HG03469 (cell line): Measurements from ENCODE around the gene CMPK2.
A peak's percentile ranks its signal among the peaks of the same experiment; 100 is the strongest.
"Not testable (repeated sequence)": the region's sequence is repeated elsewhere in the genome, so short reads cannot be mapped to it uniquely, and the experiment has no call there.

Experiments used
- ATAC-seq: cut with Tn5 transposase; IDR thresholded peaks from one replicate; pipeline ENCODE4 v1.9.1; 2021; ENCODE audit warnings: mild to moderate bottlenecking, moderate library complexity, moderate number of reproducible peaks; ENCODE audit not compliant: unreplicated experiment

Gene CMPK2, protein sequence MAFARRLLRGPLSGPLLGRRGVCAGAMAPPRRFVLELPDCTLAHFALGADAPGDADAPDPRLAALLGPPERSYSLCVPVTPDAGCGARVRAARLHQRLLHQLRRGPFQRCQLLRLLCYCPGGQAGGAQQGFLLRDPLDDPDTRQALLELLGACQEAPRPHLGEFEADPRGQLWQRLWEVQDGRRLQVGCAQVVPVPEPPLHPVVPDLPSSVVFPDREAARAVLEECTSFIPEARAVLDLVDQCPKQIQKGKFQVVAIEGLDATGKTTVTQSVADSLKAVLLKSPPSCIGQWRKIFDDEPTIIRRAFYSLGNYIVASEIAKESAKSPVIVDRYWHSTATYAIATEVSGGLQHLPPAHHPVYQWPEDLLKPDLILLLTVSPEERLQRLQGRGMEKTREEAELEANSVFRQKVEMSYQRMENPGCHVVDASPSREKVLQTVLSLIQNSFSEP

DNA sequence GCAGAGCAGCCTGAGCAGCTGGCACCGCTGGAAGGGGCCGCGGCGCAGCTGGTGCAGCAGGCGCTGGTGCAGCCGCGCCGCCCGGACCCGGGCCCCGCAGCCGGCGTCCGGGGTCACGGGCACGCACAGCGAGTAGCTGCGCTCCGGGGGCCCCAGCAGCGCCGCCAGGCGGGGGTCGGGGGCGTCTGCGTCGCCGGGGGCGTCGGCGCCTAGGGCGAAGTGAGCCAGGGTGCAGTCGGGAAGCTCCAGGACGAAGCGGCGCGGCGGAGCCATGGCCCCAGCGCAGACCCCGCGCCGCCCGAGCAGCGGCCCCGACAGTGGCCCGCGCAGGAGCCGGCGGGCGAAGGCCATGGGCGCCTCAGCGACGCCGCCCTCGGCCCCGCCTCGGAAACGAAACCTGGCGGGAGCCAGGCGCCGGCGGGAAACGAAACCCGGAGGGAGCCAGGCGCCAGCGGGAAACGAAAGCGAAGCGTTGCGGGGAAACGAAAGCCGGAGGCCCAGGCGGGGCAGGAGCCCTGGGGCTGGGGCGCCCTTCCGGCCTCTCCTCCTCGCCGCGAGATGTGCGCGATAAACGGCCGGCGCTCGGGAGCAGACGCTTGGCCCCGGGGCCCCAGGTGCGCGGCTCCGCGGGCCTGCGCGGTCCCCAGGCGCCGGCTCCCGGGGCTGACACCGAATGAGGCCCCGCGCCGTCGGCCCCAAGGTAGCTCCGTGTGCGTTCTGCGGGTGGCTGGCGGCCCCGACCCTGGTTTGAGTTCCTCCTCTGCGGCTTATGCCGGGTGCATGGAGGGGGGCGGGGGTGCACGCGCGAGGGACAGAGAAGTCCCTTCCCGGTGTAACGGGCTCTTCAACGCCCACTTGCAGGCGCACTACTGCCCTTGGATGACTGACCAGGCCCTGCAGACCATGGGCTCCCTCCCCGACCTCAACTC is at the start of gene CMPK2:
Gene CMPK2 (minus strand): TSS at position 562 of the 929 bp plus-strand sequence. CDS start 211 bp downstream, at position 351.
- peak; percentile 74 for ATAC-seq

DNA sequence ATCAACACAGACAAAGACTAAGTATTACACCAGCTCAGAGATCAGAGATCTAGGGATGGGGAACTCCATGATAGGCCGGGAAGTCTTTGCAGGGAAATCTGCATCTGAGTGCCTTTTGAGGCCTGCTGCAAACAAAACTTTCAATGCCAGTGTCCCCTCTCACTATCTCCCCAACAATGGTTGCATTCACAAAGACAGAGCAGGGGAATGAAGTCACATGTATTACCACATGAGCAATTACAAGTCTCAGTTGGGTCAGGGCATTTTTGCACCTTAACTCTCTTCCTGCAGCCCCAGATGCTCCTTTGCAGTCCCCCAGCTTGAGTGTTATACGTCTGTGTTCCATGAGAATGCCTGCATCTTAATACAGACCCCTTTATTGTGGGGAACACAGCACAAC is 49.7 kb upstream of the CMPK2 start:
- no peak for ATAC-seq

DNA sequence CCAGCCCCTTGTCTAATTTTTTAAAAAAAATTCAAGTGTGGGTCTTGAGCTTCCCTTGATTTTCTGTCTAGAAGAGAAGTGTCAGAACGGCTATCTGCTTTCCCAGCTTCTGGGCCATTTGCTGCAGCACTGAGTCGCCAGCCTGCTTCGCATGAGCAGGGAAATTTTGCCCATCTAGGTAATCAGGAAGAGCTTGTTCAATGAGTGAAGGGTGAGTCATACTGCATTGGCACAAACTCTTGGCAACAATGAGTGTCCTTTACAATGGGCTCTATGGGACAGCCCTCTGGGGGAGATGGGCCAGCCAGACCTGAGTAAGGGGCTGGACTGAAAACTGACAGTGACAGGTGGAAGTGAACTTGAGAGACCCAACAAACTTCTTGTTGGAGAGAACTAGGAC is 49.1 kb upstream of the CMPK2 start:
- no peak for ATAC-seq

DNA sequence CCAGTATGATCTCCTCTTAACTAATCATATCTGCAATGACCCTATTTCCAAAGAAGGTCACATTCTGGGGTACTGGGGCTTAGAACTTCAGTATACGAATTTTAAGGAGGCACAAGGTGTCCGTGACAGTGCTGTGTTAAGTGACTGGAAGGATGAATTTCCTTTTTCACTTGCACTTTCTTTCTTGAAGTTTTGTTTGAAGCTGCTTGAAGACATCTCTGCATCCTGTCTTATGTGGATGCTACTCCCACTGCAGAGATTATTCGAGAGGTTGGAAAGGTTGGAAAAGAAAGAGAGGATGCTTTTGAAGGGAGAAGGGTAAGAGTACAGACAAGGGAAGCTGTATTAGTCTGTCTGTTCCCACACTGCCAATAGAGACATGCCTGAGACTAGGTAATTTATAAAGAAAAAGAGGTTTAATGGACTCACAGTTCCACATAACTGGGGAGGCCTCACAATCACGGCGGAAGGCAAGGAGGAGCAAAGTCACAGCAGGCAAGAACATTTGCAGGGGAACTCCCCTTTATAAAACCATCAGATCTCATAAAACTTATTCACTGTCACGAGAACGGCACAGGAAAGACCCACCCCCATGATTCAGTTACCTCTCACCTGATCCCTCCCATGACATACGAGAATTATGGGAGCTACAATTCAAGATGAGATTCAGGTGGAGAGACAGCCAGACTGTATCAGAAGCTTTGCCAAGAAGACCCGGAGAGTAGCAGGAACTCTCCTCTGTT is 47.9 kb upstream of the CMPK2 start:
- no peak for ATAC-seq

DNA sequence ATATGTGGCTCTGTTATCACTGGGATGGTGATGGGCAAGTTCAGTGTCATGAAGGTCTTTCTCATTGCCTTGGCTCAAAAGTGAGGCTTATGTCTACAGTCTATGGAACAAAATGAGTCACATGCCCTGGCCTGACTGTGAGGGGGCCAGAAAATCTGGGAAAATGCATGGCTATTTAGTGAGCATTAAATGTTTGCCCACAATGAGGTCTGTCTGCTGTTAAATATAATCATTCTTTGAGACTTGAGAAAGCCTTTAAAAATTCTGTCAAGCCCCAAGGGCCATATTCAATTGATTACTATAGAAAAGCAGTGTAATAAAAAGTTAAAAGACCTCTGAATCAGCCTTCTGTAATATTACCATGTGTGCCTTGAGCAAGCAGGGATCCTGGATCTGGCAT is 46.0 kb upstream of the CMPK2 start:
- ATAC-seq = no peak

DNA sequence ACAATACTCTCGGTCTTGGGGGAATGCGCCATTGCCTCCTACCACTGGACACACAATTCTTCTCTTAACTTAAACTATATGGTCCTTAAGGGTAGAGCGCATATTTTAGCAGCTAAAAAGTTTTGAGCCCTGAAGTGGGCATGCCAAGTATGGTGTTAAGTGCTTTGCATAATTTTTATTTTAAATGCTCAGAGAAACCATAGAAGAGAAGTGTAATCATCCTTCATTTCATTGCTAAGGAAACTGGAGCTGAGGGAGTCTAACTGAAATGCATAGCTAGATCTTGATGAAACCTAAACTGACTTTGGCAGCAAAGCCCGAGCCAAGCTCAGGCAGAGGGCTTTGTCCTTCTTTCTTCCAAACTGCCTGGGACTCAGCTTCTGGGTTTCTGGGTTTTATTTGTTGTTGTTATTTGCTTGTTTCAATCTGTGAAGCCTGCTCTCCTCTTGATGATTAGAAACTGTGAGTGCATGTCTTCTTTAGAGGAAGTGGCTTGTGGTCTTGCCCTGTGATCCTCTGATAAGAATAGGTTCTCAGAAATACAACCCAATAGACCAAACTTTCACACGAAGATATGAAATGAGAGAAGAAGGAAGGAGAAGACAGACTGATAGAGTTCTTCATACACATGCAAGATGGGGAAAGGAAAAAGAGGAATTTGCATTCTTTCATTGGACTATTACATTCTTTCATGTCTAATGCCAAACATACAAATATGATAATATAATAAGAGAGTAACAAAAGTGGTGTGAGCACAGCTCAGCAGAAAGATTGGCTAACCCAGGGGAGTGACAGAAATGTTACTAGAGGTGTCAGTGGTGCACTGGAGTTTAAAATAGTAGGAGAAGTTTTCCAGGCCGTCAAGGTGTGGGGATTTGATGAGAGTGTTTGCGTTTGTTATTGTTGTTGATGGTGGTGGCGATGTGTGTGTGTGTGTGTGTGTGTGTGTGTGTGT is 44.0 kb upstream of the CMPK2 start:
- peak; percentile 98 for ATAC-seq

DNA sequence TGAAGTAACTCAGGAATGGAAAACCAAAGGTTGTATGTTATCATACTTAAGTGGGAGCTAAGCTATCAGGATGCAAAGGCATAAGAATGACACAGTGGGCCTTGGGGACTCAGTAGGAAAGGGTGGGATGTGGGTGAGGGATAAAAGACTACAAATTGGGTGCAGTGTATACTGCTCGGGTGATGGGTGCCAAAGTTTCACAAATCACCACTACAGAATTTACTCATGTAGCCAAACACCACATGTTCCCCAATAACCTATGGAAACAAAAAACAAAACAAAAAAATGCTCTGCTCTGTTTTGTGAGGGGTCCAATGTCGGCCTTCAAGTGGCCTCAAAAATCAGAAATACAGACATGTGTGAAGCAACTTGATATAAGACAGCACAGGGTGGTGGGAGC is 42.6 kb upstream of the CMPK2 start:
- ATAC-seq = no peak

DNA sequence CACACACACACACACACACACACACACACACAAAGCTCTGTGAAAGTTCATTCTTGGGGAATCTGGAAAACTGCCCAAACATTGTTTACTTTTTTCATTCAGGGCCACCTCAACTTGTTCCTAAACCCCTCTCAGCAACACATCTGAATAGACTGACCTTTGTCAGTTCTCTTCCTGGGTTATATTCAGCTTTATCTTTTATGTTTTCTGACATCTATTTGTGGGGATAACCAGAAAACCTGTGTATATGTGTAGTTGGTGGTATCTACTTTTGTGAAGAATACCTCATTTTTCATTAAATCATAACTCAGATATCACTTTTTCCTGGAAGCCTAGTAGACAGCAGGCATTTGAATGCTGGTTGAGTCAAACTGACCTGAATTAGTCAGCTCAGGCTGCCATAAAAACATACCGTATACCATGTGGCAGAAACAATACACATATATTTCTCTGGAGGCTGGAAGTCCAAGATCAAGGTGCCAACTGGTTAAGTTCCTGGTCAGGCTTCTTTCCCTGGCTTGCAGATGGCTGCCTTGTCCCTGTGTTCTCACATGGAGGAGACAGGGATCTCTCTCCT is 40.5 kb upstream of the CMPK2 start:
- ATAC-seq = no peak

DNA sequence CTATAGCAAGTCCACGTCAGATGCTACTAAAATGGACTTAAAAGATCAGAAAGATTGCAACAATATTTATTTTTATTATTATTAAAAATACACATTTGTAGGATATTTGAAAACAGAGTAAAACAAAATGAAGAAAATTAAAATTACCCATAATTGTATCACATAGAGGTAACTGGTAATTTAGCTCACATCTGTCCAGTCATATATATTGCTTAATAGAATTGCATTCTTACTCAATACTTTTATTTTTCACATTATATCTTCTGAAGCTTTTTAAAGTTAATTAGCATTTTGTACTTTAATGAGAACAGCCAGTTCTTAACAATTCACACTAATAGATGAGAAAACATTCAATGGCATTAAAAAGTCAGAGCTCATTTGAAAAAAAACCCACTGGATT is 40.0 kb upstream of the CMPK2 start:
- no peak for ATAC-seq

DNA sequence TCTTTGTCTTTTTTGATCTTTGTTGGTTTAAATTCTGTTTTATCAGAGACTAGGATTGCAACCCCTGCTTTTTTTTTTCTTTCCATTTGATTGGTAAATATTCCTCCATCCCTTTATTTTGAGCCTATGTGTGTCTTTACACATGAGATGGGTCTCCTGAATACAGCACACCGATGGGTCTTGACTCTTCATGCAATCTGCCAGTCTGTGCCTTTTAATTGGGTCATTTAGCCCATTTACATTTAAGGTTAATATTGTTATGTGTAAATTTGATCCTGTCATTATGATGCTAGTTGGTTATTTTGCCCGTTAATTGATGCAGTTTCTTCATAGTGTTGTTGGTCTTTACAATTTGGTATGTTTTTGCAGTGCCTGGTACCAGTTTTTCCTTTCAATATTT is 36.9 kb upstream of the CMPK2 start:
- ATAC-seq = not testable (repeated sequence)

DNA sequence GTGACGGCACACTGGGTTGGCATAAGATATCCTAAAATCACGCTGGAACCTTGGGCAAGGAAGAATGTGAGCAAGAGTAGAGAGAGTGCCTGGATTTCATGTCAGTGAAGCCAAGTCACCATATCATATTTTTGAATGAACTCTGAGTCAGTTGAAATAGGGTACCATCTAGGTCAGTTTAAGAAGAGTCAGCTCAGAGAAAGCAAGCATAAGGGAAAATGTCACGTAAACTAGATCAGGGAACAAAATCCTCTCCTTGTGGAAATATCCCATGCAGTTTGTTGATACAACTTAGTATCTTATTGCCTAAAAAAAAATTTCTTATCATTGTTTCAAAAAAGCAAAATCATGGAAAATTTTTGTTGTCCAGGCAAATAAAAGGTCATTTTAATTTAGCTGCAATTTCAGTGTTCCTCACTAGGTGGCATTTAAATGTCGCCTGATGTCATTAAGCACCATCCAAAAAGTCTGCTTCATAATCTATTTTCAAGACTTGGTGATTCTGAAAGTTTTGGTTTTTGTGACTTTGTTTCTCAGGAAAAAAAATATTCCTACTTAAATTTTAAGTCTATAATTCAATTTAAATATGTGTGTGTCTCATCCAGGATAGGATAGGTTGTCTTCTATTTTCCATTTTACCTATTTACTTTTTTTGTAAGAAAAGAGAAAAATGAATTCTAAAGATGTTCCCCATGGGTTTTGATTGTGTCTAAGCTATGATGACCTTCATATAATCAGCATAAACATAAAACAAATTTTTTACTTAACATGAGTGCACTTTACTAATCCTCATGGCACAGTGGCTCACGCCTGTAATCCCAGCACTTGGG is 31.4 kb upstream of the CMPK2 start:
- ATAC-seq = no peak

DNA sequence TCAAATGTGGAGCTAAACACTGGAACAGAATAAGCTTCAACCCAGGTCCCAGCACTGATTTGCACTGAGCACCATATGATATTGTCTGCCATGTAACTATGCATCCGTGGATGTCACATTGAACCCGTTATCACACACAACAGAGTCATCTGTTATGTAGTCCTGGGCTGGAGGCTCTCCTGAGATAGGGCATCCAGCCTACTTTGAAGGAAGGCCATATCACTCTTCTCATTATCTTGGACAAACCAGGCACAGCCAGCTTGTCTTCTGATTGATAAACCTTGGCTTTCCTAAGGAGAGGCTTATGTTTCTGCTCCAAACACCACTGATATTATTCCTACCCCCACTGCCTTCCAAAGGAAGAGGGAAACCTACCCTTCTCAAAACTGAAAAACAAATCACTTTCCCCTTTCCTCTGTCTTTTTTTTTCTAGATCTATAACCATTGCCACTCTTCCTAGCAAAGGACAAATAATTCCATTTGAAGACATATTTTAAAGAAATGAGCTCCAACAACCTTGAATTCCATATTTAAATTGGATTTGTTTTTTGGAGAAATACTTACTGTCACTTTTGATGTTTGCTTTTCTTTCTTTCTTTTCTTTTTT is 28.3 kb upstream of the CMPK2 start:
- ATAC-seq = no peak

DNA sequence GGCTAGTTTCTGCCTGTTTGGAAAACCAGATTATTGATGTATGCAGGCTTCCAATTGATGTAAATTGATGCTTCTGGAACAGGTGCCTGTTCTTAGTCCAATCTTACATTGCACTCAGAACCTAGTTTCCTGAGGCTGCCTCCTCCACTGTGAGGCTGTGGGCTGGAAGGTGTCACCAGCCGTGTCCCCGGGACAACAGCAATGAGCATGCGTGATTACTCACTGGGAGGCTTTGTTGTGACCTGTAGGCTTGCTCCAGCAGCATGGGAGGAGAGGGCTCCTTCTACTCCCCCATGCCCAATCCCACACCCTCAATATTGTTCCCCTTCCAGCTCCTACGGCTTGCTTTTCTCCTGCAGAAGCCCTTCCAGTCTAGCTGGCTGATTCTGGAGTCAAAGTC is 23.0 kb upstream of the CMPK2 start:
- no peak for ATAC-seq

DNA sequence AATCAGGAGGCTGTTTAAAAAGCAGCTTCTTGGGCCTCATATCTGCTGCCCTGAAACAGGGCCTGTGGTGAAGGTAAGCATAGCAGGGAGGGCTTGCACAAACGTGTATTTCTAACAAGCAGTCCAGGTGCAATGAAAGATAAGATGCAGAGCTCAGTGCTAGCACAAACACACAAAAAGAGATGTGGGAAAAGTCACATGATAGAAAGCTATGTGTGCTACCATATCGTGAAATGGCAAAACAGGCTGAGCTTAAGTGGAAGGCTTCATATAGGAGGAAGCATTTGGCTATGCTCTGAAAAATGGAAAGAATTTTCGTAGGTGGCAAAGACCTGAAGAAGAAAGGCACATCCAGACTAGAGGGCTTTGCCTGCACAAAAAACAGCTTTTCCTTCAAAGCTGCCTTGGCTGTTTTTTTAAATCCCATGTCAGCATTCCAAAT is 22.1 kb upstream of the CMPK2 start:
- ATAC-seq = no peak

DNA sequence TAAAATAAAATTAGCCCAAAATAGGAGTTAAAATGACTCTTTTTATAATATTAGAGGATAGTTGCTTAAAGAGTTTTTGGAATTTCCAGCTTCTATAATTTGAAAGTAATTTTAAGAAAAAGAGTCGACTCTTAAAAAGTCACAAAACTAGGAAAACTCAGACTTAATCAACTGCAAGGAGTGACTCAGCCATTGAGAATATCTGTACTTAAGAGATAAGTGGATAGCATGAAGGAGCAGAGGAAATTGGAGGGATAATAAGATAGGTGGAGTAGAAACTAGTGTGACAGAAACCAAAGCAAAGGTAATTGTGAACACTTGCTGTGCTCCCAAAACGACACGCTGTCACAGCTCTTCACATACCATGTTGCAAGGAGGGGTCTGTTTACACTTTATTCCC is 20.3 kb upstream of the CMPK2 start:
- ATAC-seq = no peak

DNA sequence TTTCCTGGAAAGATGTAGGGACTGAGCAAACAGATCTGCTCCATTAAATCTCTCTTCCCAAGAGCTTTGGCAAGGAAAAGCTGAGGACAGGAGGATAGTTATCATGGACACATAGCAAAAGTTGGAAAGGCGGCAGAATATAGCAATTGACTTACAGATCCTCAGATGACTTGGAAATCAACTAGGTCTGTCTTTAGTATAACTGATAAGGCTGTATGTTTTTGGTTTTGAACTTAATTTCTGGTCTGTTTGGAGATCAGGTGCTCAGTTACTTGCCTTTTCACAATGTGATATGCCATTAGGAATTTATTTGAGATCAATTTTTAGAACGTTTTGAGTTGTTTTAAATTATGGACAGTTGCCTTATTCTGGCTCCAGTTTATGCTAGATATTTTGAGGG is 19.8 kb upstream of the CMPK2 start:
- ATAC-seq = no peak

DNA sequence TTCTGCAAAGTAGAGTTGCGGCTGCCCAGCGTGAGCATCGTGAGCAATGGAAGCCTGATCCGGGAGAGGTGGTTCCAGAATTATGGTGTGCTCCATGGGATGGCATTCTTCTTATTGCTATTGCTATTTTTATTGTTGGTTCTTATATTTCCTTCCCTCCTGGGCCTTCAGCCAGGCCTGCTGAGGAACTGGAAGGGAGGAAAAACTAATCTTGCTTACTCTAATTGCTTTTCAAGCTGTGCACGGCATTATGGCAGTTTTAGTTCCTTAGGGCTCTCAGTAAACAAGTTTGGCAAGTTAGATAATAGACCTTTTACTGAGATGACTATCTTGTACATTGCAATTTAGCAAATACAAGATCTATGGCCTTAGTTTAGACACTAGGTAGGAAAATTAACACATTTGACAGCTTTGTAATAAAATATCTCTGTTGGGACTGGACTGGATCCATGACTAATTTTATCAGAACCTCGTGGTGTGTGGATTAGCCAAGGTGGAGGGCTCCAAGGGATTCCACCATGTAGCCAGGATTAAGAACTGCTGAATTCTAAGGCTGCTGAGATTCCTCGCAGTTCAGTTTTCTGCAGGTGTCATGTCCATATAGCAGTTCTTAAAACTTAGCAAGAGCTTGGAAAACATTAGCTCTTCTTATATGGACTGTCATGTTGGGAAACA is 17.9 kb upstream of the CMPK2 start:
- no peak for ATAC-seq

DNA sequence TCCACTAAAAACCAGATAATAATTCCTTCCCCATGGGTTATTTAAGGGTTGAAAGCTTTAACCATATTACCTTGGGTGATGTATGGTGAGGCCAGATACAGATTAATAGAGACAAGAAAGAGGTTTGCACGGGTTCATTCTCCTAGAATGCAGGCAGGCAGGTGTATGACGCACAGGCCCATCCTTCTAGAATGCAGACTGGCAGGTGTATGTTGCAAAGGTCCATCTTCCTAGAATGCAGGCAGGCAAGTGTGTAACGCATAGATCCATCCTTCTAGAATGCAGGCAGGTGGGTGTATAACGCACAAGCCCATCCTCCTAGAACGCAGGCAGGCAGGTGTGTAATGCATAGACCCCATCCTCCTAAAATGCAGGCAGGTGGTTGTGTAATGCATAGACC is 15.8 kb upstream of the CMPK2 start:
- ATAC-seq = no peak
